NCI-H2196 (cell line): ENCODE measurements around the gene CA10.

Experiments used
- DNase-seq: peaks from one replicate; lab custom pipeline; 2025; ENCODE audit not compliant: unreplicated experiment; lab: John Stamatoyannopoulos, UW

The CA10 gene

GRCh38 chr17:52147872-52148271 is 10.6 kb downstream of the CA10 start:
- peak; percentile 11 for DNase-seq

- DNase-seq: peak; percentile 12
Measured at GRCh38 chr17:52147431-52147830, 11.1 kb downstream of the CA10 start.

- DNase-seq: no peak
Measured at GRCh38 chr17:52145476-52145875, 13.0 kb downstream of the CA10 start.

- no peak for DNase-seq
Measured at GRCh38 chr17:52143542-52143941, 15.0 kb downstream of the CA10 start.

- no peak for DNase-seq
Measured at GRCh38 chr17:52140601-52141000, 17.9 kb downstream of the CA10 start.

- no peak for DNase-seq
Measured at GRCh38 chr17:52138752-52139151, 19.8 kb downstream of the CA10 start.

- DNase-seq: no peak
Measured at GRCh38 chr17:52138350-52138749, 20.2 kb downstream of the CA10 start.

- DNase-seq: no peak
Measured at GRCh38 chr17:52136166-52136565, 22.3 kb downstream of the CA10 start.

- DNase-seq: no peak
Measured at GRCh38 chr17:52134641-52135040, 23.9 kb downstream of the CA10 start.

GRCh38 chr17:52128721-52129120 is 29.8 kb downstream of the CA10 start:
- DNase-seq: no peak

- no peak for DNase-seq
Measured at GRCh38 chr17:52124993-52125392, 33.5 kb downstream of the CA10 start.

GRCh38 chr17:52124561-52124960 is 34.0 kb downstream of the CA10 start:
- DNase-seq: no peak

GRCh38 chr17:52120465-52120864 is 38.0 kb downstream of the CA10 start:
- DNase-seq: no peak

- no peak for DNase-seq
Measured at GRCh38 chr17:52110923-52111581, 47.5 kb downstream of the CA10 start.

- peak; percentile 76 for DNase-seq
Measured at GRCh38 chr17:52106638-52107261, 51.8 kb downstream of the CA10 start.

GRCh38 chr17:52106072-52106471 is 52.4 kb downstream of the CA10 start:
- DNase-seq: no peak

- no peak for DNase-seq
Measured at GRCh38 chr17:52105591-52105990, 52.9 kb downstream of the CA10 start.

GRCh38 chr17:52096056-52096455 is 62.5 kb downstream of the CA10 start:
- DNase-seq: no peak

GRCh38 chr17:52084176-52084575 is 74.3 kb downstream of the CA10 start:
- DNase-seq: no peak

GRCh38 chr17:52079496-52079895 is 79.0 kb downstream of the CA10 start:
- DNase-seq: no peak

GRCh38 chr17:52071712-52072111 is 86.8 kb downstream of the CA10 start:
- no peak for DNase-seq

GRCh38 chr17:52064791-52065211 is 93.7 kb downstream of the CA10 start:
- no peak for DNase-seq

GRCh38 chr17:52049496-52049895 is 109.0 kb downstream of the CA10 start:
- DNase-seq: no peak
